WTC11 (cell line): ENCODE data around the gene ST8SIA6.

Source experiments
- ZNF232 ChIP-seq: sonication (generic); formaldehyde crosslinking; IDR thresholded peaks from 2 replicates; pipeline ENCODE4 v1.8.0; 2022; ENCODE audit warnings: mild to moderate bottlenecking, missing genetic modification reagents
- TF ChIP-seq, protein P1 (sequence below): fragments of 200-600 bp; IDR thresholded peaks from 2 replicates; pipeline ENCODE4 v1.8.0; 2022; ENCODE audit warnings: antibody characterized with exemption
- TF ChIP-seq, protein P2 (sequence below): sonication (generic); formaldehyde crosslinking; IDR thresholded peaks from 2 replicates; pipeline ENCODE4 v1.8.0; 2022; ENCODE audit warnings: mild to moderate bottlenecking, missing genetic modification reagents

DNA sequence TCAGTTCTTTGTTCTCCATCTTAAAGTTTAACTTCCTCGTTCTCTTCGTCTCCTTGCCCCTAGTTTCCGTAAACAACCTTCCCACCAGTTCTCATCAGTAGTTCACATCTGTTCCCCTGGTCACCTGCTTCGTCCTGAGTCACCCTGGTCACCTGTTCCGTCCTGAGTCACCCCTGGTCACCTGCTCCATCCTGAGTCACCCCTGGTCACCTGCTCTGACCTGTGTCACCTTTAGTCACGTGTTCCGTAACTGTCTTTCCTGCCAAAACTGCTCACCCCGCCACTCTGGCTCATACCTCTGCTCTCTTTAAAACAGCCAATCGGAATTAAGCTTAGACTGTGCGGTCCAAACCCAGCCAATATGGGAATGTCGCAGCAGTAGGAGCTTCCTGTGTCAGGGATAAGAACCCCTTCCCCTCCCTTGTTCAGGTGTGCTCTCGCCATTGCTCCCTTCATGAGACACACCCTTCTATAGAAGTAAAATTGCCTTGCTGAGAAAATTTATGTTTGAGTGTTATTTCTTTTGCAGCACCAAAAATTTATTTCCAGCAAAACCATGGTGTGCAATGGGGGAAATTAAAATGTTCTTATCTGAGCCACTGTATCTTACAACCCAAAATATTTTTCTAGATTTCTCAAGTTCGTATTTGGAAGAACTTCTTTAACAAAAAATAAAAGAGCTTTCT is 114.1 kb downstream of the ST8SIA6 start:
- TF ChIP-seq, protein P1, sequence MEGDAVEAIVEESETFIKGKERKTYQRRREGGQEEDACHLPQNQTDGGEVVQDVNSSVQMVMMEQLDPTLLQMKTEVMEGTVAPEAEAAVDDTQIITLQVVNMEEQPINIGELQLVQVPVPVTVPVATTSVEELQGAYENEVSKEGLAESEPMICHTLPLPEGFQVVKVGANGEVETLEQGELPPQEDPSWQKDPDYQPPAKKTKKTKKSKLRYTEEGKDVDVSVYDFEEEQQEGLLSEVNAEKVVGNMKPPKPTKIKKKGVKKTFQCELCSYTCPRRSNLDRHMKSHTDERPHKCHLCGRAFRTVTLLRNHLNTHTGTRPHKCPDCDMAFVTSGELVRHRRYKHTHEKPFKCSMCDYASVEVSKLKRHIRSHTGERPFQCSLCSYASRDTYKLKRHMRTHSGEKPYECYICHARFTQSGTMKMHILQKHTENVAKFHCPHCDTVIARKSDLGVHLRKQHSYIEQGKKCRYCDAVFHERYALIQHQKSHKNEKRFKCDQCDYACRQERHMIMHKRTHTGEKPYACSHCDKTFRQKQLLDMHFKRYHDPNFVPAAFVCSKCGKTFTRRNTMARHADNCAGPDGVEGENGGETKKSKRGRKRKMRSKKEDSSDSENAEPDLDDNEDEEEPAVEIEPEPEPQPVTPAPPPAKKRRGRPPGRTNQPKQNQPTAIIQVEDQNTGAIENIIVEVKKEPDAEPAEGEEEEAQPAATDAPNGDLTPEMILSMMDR = no peak
- TF ChIP-seq ZNF232 (CRISPR knock-in tag) = no peak
- TF ChIP-seq, protein P2, sequence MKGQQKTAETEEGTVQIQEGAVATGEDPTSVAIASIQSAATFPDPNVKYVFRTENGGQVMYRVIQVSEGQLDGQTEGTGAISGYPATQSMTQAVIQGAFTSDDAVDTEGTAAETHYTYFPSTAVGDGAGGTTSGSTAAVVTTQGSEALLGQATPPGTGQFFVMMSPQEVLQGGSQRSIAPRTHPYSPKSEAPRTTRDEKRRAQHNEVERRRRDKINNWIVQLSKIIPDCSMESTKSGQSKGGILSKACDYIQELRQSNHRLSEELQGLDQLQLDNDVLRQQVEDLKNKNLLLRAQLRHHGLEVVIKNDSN = no peak
